Gastroesophageal sphincter (tissue), 4 donors: ENCODE results near the gene GPD1L. TPM values are rescaled to one million over a fixed set of nuclear protein-coding genes. Genes with fewer than 3 reads are reported as not detected.
A peak's percentile ranks its signal among the peaks of the same experiment; 100 is the strongest.

Experiments used
- ATAC-seq: fragments of 150-250 bp; one replicate; pipeline ENCODE4 v1.9.1; 2016; ENCODE audit warnings: mild to moderate bottlenecking, moderate library complexity
- H3K27ac ChIP-seq, 4 donors: fragments of 200-600 bp; sonication (generic) in 3 of 4; 1 replicate in 3 of 4; 2 replicates in 1 of 4; pipeline ENCODE4 v1.5.1; 2016 to 2019
- H3K27me3 ChIP-seq: fragments of 200-600 bp; sonication (generic); one replicate; pipeline ENCODE4 v1.5.1; 2019
- H3K36me3 ChIP-seq, 2 donors: fragments of 200-600 bp; sonication (generic); one replicate each; pipeline ENCODE4 v1.5.1; 2019; ENCODE audit warnings: control low read depth in 1 of 2
- H3K4me1 ChIP-seq, 3 donors: fragments of 200-600 bp; sonication (generic); 1 replicate in 2 of 3; 2 replicates in 1 of 3; pipeline ENCODE4 v1.5.1; 2016 to 2019; ENCODE audit warnings: control low read depth in 2 of 3
- H3K4me3 ChIP-seq, 2 donors: fragments of 200-600 bp; sonication (generic); one replicate each; pipeline ENCODE4 v1.5.1; 2019; ENCODE audit warnings: mild to moderate bottlenecking in 1 of 2, moderate library complexity in 1 of 2
- H3K9me3 ChIP-seq, 3 donors: fragments of 200-600 bp; sonication (generic); one replicate each; pipeline ENCODE4 v1.5.1; 2017 to 2019; ENCODE audit warnings: control low read depth in 2 of 3
- CTCF ChIP-seq, 4 experiments: fragments of 200-600 bp in 2 of 4; fragments of 450-650 bp in 2 of 4; sonication (generic) in 1 of 4; IDR thresholded peaks; one replicate each; pipeline ENCODE4 v1.5.1; 2017 to 2019; ENCODE audit warnings: antibody characterized with exemption in 4 of 4, mild to moderate bottlenecking in 2 of 4, moderate library complexity in 2 of 4
- EP300 ChIP-seq: sonication (generic); formaldehyde crosslinking; IDR thresholded peaks from one replicate; pipeline ENCODE4 v1.6.1; 2017; ENCODE audit warnings: antibody characterized with exemption, mild to moderate bottlenecking
- POLR2A ChIP-seq, 2 donors: fragments of 450-650 bp; IDR thresholded peaks; one replicate each; pipeline ENCODE4 v1.6.1; 2017; ENCODE audit warnings: antibody characterized with exemption in 2 of 2, mild to moderate bottlenecking in 2 of 2, moderate library complexity in 1 of 2
- POLR2AphosphoS5 ChIP-seq: sonication (generic); formaldehyde crosslinking; IDR thresholded peaks from one replicate; pipeline ENCODE4 v1.6.1; 2017; ENCODE audit warnings: antibody characterized with exemption
- WGBS, 2 donors: methylation state at CpG; one replicate each; pipeline ENCODE4 v1.1.5; 2018; ENCODE audit warnings: low coverage in 1 of 2; 5-methylcytosine and 5-hydroxymethylcytosine counted together
- total RNA-seq, 4 donors: library from RNA; depleted of rRNA; stranded (reverse); fragments of >200 nt; gene quantifications; one replicate each; pipeline ENCODE4 v1.1.0, GENCODE V29; 2016

Gene GPD1L
- total RNA-seq, 4 donors from 2014 or later: 85.0 to 162 (median 106) TPM

GRCh38 chr3:32197991-32198390 is 91.6 kb downstream of the GPD1L start:
- 100% methylated on average over 1 of the region's 1 CpG for WGBS, 2 donors
- H3K4me1 ChIP-seq: peaks cover 0 to 15% (median 0%) of the 10 kb centered on the region in 3 donors
- H3K4me3 ChIP-seq: no peak overlapping the region
- H3K36me3 ChIP-seq: no peaks in the 10 kb centered on the region
- no peaks in the 10 kb centered on the region for H3K9me3 ChIP-seq
- H3K27me3 ChIP-seq: no peaks in the 10 kb centered on the region
- TF ChIP-seq POLR2A (IDR thresholded peaks at IDR 0.05) (no peak), CTCF (IDR thresholded peaks at IDR 0.05) (no peak), POLR2AphosphoS5 (no peak), EP300 (no peak)
- no peak for ATAC-seq
- no peak overlapping the region for H3K27ac ChIP-seq

GRCh38 chr3:32198714-32199113 is 92.3 kb downstream of the GPD1L start:
- Histone ChIP-seq H3K4me1 (peaks cover 0 to 15% (median 0%) of the 10 kb centered on the region in 3 donors), H3K27me3 (no peaks in the 10 kb centered on the region), H3K36me3 (no peaks in the 10 kb centered on the region), H3K9me3 (no peaks in the 10 kb centered on the region), H3K4me3 (no peak overlapping the region), H3K27ac (no peak overlapping the region)
- ATAC-seq: no peak
- TF ChIP-seq POLR2AphosphoS5: no peak
- no peak for TF ChIP-seq POLR2A (IDR thresholded peaks at IDR 0.05)
- TF ChIP-seq CTCF (IDR thresholded peaks at IDR 0.05): no peak
- TF ChIP-seq EP300: no peak
- WGBS, 2 donors: 90% methylated on average over 1 of the region's 3 CpGs; no CpG with 5 or more reads in 1 of the 2 donors

GRCh38 chr3:32200490-32200889 is 94.1 kb downstream of the GPD1L start:
- H3K36me3 ChIP-seq: no peaks in the 10 kb centered on the region
- no peaks in the 10 kb centered on the region for H3K27me3 ChIP-seq
- peak; percentile 73 for ATAC-seq
- no peaks in the 10 kb centered on the region for H3K9me3 ChIP-seq
- peak overlapping the region in 1 of 4 donors; percentile 10 for H3K27ac ChIP-seq
- H3K4me1 ChIP-seq: peaks cover 0 to 9% (median 0%) of the 10 kb centered on the region in 3 donors
- no peak overlapping the region for H3K4me3 ChIP-seq
- 43 to 70% methylated on average over 5 to 6 of the region's 7 CpGs for WGBS, 2 donors
- TF ChIP-seq POLR2A (IDR thresholded peaks at IDR 0.05) (no peak), POLR2AphosphoS5 (no peak), EP300 (no peak), CTCF (IDR thresholded peaks at IDR 0.05) (no peak)

- H3K4me3 ChIP-seq: no peak overlapping the region
- peak; percentile 72 for ATAC-seq
- H3K27me3 ChIP-seq: no peaks in the 10 kb centered on the region
- TF ChIP-seq POLR2AphosphoS5 (no peak), CTCF (IDR thresholded peaks at IDR 0.05) (no peak), POLR2A (IDR thresholded peaks at IDR 0.05) (no peak), EP300 (no peak)
- H3K9me3 ChIP-seq: no peaks in the 10 kb centered on the region
- H3K27ac ChIP-seq: peak overlapping the region in 1 of 4 donors; percentile 26
- H3K36me3 ChIP-seq: no peaks in the 10 kb centered on the region
- peaks cover 0 to 9% (median 0%) of the 10 kb centered on the region in 3 donors for H3K4me1 ChIP-seq
- WGBS, 2 donors: 43 to 71% methylated on average over 5 to 10 of the region's 10 CpGs
These were observed 94.8 kb downstream of the GPD1L start for GRCh38 chr3:32200992-32201758.

GRCh38 chr3:32202496-32202895 is 96.1 kb downstream of the GPD1L start:
- Histone ChIP-seq H3K4me1 (peaks cover 0 to 9% (median 0%) of the 10 kb centered on the region in 3 donors), H3K27ac (no peak overlapping the region), H3K4me3 (no peak overlapping the region), H3K27me3 (no peaks in the 10 kb centered on the region), H3K9me3 (no peaks in the 10 kb centered on the region), H3K36me3 (no peaks in the 10 kb centered on the region)
- no peak for ATAC-seq
- TF ChIP-seq CTCF (IDR thresholded peaks at IDR 0.05) (no peak), EP300 (no peak), POLR2A (IDR thresholded peaks at IDR 0.05) (no peak), POLR2AphosphoS5 (no peak)
- WGBS, 2 donors: 89 to 100% methylated on average over 1 of the region's 1 CpG
